Prostate gland (tissue), 2 donors: ENCODE measurements around the gene DVL1. TPM values are rescaled to one million over a fixed set of nuclear protein-coding genes. Genes with fewer than 3 reads are reported as not detected.

Experiments used
- DNase-seq: peaks from one replicate; pipeline ENCODE4 v3.0.0-alpha.2; 2019; ENCODE audit warnings: low spot score
- H3K27ac ChIP-seq, 2 donors: fragments of 200-600 bp; sonication (generic); 2 replicates each; pipeline ENCODE4 v1.5.1; 2017 to 2019
- H3K27me3 ChIP-seq: fragments of 200-600 bp; sonication (generic); replicated peaks from 2 replicates; pipeline ENCODE4 v1.5.1; 2019; ENCODE audit not compliant: insufficient read depth
- H3K36me3 ChIP-seq, 2 donors: fragments of 200-600 bp; sonication (generic); 1 replicate in 1 of 2; 2 replicates in 1 of 2; pipeline versions ENCODE4 v1.5.1 to v1.8.1; 2017 to 2019
- H3K4me1 ChIP-seq: fragments of 200-600 bp; sonication (generic); replicated peaks from 2 replicates; pipeline ENCODE4 v1.5.1; 2019
- H3K4me3 ChIP-seq, 2 donors: fragments of 200-600 bp; sonication (generic); 2 replicates each; pipeline ENCODE4 v1.5.1; 2017 to 2019
- H3K9me3 ChIP-seq: fragments of 200-600 bp; sonication (generic); 2 replicates; pipeline ENCODE4 v1.5.1; 2017
- POLR2A ChIP-seq: fragments of 450-650 bp; IDR thresholded peaks from one replicate; pipeline ENCODE4 v1.6.1; 2016; ENCODE audit warnings: antibody characterized with exemption, mild to moderate bottlenecking
- POLR2AphosphoS5 ChIP-seq: sonication (generic); formaldehyde crosslinking; IDR thresholded peaks from one replicate; pipeline ENCODE4 v1.6.1; 2017; ENCODE audit warnings: antibody characterized with exemption
- WGBS: methylation state at CpG from one replicate; pipeline ENCODE4 v1.1.5; 2018; 5-methylcytosine and 5-hydroxymethylcytosine counted together
- intact Hi-C: fragments of 100-400 bp; cut with DNase I; formaldehyde crosslinking; loops from one replicate; pipeline ENCODE4 v1.14.2; 2022
- total RNA-seq, 2 donors: library from RNA; depleted of rRNA; stranded (reverse); fragments of >200 nt; gene quantifications; one replicate each; pipeline ENCODE4 v1.1.0, GENCODE V29; 2016
- TF ChIP-seq, protein P1 (sequence below), 4 experiments: fragments of 200-600 bp in 2 of 4; fragments of 450-650 bp in 2 of 4; sonication (generic) in 2 of 4; IDR thresholded peaks; 1 replicate in 3 of 4; 2 replicates in 1 of 4; pipeline ENCODE4 v1.5.1; 2016 to 2019; ENCODE audit warnings: antibody characterized with exemption in 4 of 4, mild to moderate bottlenecking in 2 of 4, moderate library complexity in 2 of 4

DVL1 gene
- total RNA-seq, 2 donors from 2014 or later = 70.5 to 165 TPM

DNA sequence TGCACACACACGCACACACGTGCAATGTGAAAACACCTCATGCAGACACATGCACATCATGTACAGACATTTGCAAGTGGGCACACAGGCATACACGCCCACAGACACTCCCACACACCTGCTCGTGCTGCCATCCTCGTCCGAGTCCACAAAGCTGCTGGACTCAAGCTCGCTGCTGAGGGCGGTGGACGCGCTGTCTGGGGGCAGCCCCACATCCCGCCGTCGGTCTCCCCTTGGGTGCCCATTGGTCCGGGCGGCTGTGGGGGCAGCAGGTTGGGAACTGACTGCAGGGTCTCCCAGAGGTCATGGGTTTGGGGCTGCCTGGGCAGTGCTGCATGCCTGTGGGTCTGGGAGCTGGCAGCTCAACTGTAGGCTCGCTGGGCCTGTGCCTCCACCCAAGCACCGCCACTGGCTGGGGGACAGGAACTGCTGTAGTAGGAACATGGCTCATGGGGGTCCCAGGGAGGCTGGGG lies 7.6 kb downstream of the DVL1 start:
- H3K9me3 ChIP-seq = no peaks in the 10 kb centered on the region
- intact Hi-C loops = no loop called here
- no peak overlapping the region for H3K4me3 ChIP-seq
- no peaks in the 10 kb centered on the region for H3K27me3 ChIP-seq
- H3K4me1 ChIP-seq = peaks cover 8% of the 10 kb centered on the region
- peaks cover 0 to 11% of the 10 kb centered on the region in 2 donors for H3K36me3 ChIP-seq
- no peak for DNase-seq
- no peak overlapping the region for H3K27ac ChIP-seq
- TF ChIP-seq POLR2AphosphoS5 = no peak
- TF ChIP-seq POLR2A = no peak
- TF ChIP-seq, protein P1, sequence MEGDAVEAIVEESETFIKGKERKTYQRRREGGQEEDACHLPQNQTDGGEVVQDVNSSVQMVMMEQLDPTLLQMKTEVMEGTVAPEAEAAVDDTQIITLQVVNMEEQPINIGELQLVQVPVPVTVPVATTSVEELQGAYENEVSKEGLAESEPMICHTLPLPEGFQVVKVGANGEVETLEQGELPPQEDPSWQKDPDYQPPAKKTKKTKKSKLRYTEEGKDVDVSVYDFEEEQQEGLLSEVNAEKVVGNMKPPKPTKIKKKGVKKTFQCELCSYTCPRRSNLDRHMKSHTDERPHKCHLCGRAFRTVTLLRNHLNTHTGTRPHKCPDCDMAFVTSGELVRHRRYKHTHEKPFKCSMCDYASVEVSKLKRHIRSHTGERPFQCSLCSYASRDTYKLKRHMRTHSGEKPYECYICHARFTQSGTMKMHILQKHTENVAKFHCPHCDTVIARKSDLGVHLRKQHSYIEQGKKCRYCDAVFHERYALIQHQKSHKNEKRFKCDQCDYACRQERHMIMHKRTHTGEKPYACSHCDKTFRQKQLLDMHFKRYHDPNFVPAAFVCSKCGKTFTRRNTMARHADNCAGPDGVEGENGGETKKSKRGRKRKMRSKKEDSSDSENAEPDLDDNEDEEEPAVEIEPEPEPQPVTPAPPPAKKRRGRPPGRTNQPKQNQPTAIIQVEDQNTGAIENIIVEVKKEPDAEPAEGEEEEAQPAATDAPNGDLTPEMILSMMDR (IDR thresholded peaks at IDR 0.05) = no peak
- WGBS = 91% methylated on average over 17 of the region's 17 CpGs

DNA sequence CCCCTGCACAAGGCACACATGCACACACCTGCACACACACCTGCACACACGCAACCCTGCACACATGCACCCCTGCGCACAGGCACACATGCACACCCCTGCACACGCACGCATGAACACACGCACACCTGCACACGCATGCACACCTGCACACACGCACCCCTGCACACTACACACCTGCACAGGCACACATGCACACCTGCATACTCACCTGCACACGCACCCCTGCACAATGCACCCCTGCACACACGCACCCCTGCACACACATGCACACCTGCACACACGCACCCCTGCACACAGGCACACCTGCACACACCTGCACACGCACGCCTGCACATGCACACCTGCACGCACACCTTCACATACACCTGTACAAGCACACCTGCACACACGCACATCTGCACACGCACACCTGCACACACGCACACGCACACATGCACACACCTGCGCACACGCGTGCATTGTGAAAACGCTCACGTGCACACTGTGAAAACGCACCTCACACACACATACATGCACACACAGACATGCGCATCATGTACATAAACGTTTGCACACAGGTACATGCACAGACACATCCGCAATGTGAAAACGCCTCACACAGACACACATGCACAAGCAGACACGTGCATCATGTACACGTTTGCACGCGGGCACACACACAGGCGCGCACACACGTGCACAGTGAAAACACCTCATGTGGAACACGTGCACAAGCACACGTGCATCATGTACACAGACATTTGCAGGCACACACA lies 8.2 kb downstream of the DVL1 start:
- DNase-seq = no peak
- Histone ChIP-seq H3K27me3 (no peaks in the 10 kb centered on the region), H3K9me3 (no peaks in the 10 kb centered on the region), H3K27ac (no peak overlapping the region), H3K4me3 (no peak overlapping the region), H3K36me3 (peaks cover 0 to 11% of the 10 kb centered on the region in 2 donors), H3K4me1 (peaks cover 2% of the 10 kb centered on the region)
- no peak for TF ChIP-seq POLR2A
- TF ChIP-seq POLR2AphosphoS5 = no peak
- TF ChIP-seq, protein P1 (IDR thresholded peaks at IDR 0.05) = no peak
- intact Hi-C loops = no loop called here
- WGBS = 93% methylated on average over 36 of the region's 36 CpGs

DNA sequence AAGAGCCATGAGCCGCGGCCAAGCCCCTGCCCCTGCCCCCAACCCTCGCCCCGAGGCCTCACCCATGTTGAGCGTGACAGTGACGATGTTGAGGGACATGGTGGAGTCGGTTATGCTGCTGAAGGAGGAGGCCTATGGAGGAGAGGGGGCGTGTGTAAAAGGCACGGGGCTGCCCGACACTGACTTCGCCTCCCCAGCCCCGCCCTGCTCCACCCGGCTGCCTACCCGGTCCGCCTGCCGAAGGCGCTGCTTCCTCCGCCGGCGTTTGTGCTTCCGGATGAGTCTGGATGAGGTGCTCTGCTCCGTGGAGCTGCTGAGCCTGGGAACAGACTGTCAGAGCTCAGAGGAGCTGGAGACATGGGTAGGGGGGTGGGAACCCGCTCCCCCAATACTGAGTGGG lies 9.0 kb downstream of the DVL1 start:
- Histone ChIP-seq H3K4me1 (no peaks in the 10 kb centered on the region), H3K27ac (no peak overlapping the region), H3K27me3 (no peaks in the 10 kb centered on the region), H3K4me3 (no peak overlapping the region), H3K36me3 (peaks cover 2 to 11% of the 10 kb centered on the region in 2 donors), H3K9me3 (no peaks in the 10 kb centered on the region)
- TF ChIP-seq POLR2AphosphoS5 (no peak), POLR2A (no peak)
- TF ChIP-seq, protein P1 (IDR thresholded peaks at IDR 0.05) = no peak
- 89% methylated on average over 23 of the region's 23 CpGs for WGBS
- intact Hi-C loops = no loop called here
- no peak for DNase-seq

DNA sequence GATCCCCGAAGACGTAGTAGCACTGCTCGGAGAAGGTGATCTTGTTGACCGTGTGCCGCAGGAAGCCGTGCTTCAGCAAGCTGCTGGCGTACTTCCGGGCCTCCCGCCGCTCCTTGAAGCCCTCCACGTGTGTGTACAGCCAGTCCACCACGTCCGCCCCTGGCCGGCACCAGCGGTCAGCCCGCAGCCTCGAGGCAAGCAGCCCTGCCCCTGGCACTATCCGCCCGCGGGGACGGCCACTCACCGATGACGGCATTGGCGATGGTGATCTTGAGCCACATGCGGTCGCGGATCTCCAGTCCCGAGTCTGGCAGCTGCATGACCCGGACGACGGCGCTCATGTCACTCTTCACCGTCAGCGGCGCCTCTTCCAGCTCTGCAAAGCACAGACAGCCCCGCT lies 10.9 kb downstream of the DVL1 start:
- intact Hi-C loops = no loop called here
- Histone ChIP-seq H3K9me3 (no peaks in the 10 kb centered on the region), H3K27me3 (no peaks in the 10 kb centered on the region), H3K36me3 (peaks cover 2 to 11% of the 10 kb centered on the region in 2 donors), H3K4me1 (no peaks in the 10 kb centered on the region), H3K4me3 (no peak overlapping the region), H3K27ac (no peak overlapping the region)
- 94% methylated on average over 35 of the region's 36 CpGs for WGBS
- TF ChIP-seq, protein P1 (IDR thresholded peaks at IDR 0.05) = no peak
- no peak for TF ChIP-seq POLR2A
- TF ChIP-seq POLR2AphosphoS5 = no peak
- no peak for DNase-seq

DNA sequence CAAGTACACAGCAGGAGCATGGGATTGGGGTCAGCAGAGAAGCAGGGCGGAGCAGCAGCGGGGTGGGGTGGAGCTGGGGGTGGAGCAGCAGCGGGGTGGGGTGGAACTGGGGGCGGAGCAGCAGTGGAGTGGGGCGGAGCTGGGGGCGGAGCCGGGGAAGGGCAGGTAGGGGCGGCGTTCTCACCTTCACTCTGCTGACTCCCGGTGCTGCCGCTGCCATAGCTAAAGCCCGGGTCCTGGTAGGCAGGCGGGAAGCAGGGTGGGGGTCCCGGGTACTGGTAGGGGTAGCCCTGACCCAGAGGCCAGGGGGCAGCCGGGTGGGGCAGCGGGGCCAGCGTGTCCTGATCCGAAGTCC lies 11.4 kb downstream of the DVL1 start:
- no peaks in the 10 kb centered on the region for H3K9me3 ChIP-seq
- H3K36me3 ChIP-seq = peaks cover 2 to 11% of the 10 kb centered on the region in 2 donors
- no peak overlapping the region for H3K4me3 ChIP-seq
- no peak overlapping the region for H3K27ac ChIP-seq
- no peaks in the 10 kb centered on the region for H3K4me1 ChIP-seq
- no peaks in the 10 kb centered on the region for H3K27me3 ChIP-seq
- intact Hi-C loops = no loop called here
- DNase-seq = no peak
- TF ChIP-seq, protein P1 (IDR thresholded peaks at IDR 0.05) = no peak
- TF ChIP-seq POLR2A = no peak
- TF ChIP-seq POLR2AphosphoS5 = no peak
- WGBS = 72% methylated on average over 18 of the region's 18 CpGs
